Caco-2 (cell line): ENCODE data around the gene NOXA1. TPM values are rescaled to one million over a fixed set of nuclear protein-coding genes. Genes with fewer than 3 reads are reported as not detected.
A peak's percentile ranks its signal among the peaks of the same experiment; 100 is the strongest.

Experiments used
- BruUV-seq: library from RNA; stranded (reverse); fragments of 400-500 nt; replicated peaks from 2 replicates; lab custom pipeline; 2021; lab: Mats Ljungman, UMichigan
- CTCF ChIA-PET: fragments of 300-600 bp; sonication (Branson Sonifier 250); formaldehyde crosslinking; loops from one replicate; lab custom pipeline; 2022; ENCODE audit warnings: antibody characterized with exemption; lab: Charles Lee
- POLR2A ChIA-PET: fragments of 300-600 bp; sonication (Branson Sonifier 250); formaldehyde crosslinking; loops from one replicate; lab custom pipeline; 2022; ENCODE audit warnings: antibody characterized with exemption; lab: Charles Lee
- DNase-seq, 2 experiments: peaks; one replicate each; pipeline versions ENCODE4 v3.0.0 to v3.0.0-alpha.2; 2020 to 2022
- H3K27me3 ChIP-seq: replicated peaks from 2 replicates; pipeline ENCODE4 v1.6.0; 2011; ENCODE audit warnings: low read length; ENCODE audit not compliant: control insufficient read depth, insufficient read depth
- H3K36me3 ChIP-seq: 2 replicates; pipeline ENCODE4 v1.5.1; 2011; ENCODE audit warnings: low read length; ENCODE audit not compliant: control insufficient read depth, insufficient read depth
- H3K4me1 ChIP-seq: fragments of 250-450 bp; sonication (Bioruptor Pico); 2 replicates; pipeline ENCODE4 v1.5.1; 2020; ENCODE audit warnings: mild to moderate bottlenecking
- H3K4me3 ChIP-seq: 2 replicates; pipeline ENCODE4 v1.5.1; 2011; ENCODE audit warnings: low read depth, mild to moderate bottlenecking, control low read depth, low read length
- H3K9me3 ChIP-seq: fragments of 250-450 bp; sonication (Bioruptor Pico); 2 replicates; pipeline ENCODE4 v1.5.1; 2020; ENCODE audit warnings: mild to moderate bottlenecking, moderate library complexity
- H3K27ac Mint-ChIP-seq: one replicate; pipeline ENCODE4 v1.8.0; 2022; ENCODE audit warnings: mixed read lengths; ENCODE audit not compliant: unreplicated experiment
- H3K27me3 Mint-ChIP-seq: one replicate; pipeline ENCODE4 v1.8.0; 2022; ENCODE audit warnings: mixed read lengths; ENCODE audit not compliant: insufficient read depth, unreplicated experiment
- H3K36me3 Mint-ChIP-seq: one replicate; pipeline ENCODE4 v1.8.0; 2022; ENCODE audit warnings: mild to moderate bottlenecking, mixed read lengths; ENCODE audit not compliant: insufficient read depth, unreplicated experiment
- H3K4me1 Mint-ChIP-seq: one replicate; pipeline ENCODE4 v1.8.0; 2022; ENCODE audit warnings: low read depth, mixed read lengths; ENCODE audit not compliant: unreplicated experiment
- H3K4me3 Mint-ChIP-seq: one replicate; pipeline ENCODE4 v1.8.0; 2022; ENCODE audit warnings: mild to moderate bottlenecking, moderate library complexity, mixed read lengths; ENCODE audit not compliant: unreplicated experiment
- H3K9me3 Mint-ChIP-seq: one replicate; pipeline ENCODE4 v1.8.0; 2022; ENCODE audit warnings: mixed read lengths; ENCODE audit not compliant: unreplicated experiment
- CTCF ChIP-seq, 2 experiments: fragments of 200-600 bp in 1 of 2; IDR thresholded peaks; 1 replicate in 1 of 2; 2 replicates in 1 of 2; pipeline versions ENCODE4 v1.5.1 to v1.8.0; 2011 to 2022; ENCODE audit warnings: antibody characterized with exemption in 1 of 2, control low read depth in 1 of 2, inconsistent platforms in 1 of 2, low read depth in 1 of 2, low read length in 1 of 2, mild to moderate bottlenecking in 1 of 2, moderate library complexity in 1 of 2; ENCODE audit not compliant: insufficient read depth in 1 of 2, severe bottlenecking in 1 of 2, unreplicated experiment in 1 of 2
- intact Hi-C: fragments of 100-400 bp; cut with micrococcal nuclease; formaldehyde crosslinking; loops from one replicate; pipeline ENCODE4 v1.10.0; 2022; ENCODE audit not compliant: unreplicated experiment
- total RNA-seq: library from RNA; stranded (reverse); gene quantifications from 2 replicates; pipeline ENCODE4 v1.2.3, GENCODE V29; 2022

The NOXA1 gene
- total RNA-seq, 1 experiment from 2014 or later: 8.6 TPM

GRCh38 chr9:137379761-137380161 is 43.4 kb upstream of the NOXA1 start:
- peaks cover 6% of the 10 kb centered on the region for H3K36me3 Mint-ChIP-seq

GRCh38 chr9:137380171-137380570 is 43.0 kb upstream of the NOXA1 start:
- no peaks in the 10 kb centered on the region for H3K27me3 Mint-ChIP-seq
- H3K36me3 Mint-ChIP-seq: peaks cover 6% of the 10 kb centered on the region
- H3K4me1 Mint-ChIP-seq: no peaks in the 10 kb centered on the region
- DNase-seq: no peak
- H3K27ac Mint-ChIP-seq: no peak overlapping the region
- Histone ChIP-seq H3K4me3 (no peak overlapping the region), H3K36me3 (no peaks in the 10 kb centered on the region), H3K9me3 (no peaks in the 10 kb centered on the region), H3K27me3 (no peaks in the 10 kb centered on the region), H3K4me1 (no peaks in the 10 kb centered on the region)
- H3K9me3 Mint-ChIP-seq: no peaks in the 10 kb centered on the region
- no peak overlapping the region for H3K4me3 Mint-ChIP-seq
- POLR2A ChIA-PET: no interaction called here
- BruUV-seq: no TSS peak
- CTCF ChIA-PET: no interaction called here
- intact Hi-C loops: no loop called here
- TF ChIP-seq CTCF (IDR thresholded peaks at IDR 0.05; ENCODE audit: insufficient read depth in 1 of 2, low read depth in 1 of 2, low read length in 1 of 2, severe bottlenecking in 1 of 2, unreplicated experiment in 1 of 2): no peak

More at GRCh38 chr9:137379761-137380161, 43.4 kb upstream of the NOXA1 start:
- POLR2A ChIA-PET: no interaction called here
- H3K9me3 ChIP-seq: no peaks in the 10 kb centered on the region
- Mint-ChIP-seq H3K27me3 (no peaks in the 10 kb centered on the region), H3K4me3 (no peak overlapping the region), H3K9me3 (no peaks in the 10 kb centered on the region), H3K27ac (no peak overlapping the region), H3K4me1 (no peaks in the 10 kb centered on the region)
- H3K36me3 ChIP-seq: no peaks in the 10 kb centered on the region
- no peaks in the 10 kb centered on the region for H3K27me3 ChIP-seq
- no TSS peak for BruUV-seq
- no peaks in the 10 kb centered on the region for H3K4me1 ChIP-seq
- no peak for TF ChIP-seq CTCF (IDR thresholded peaks at IDR 0.05; ENCODE audit: insufficient read depth in 1 of 2, low read depth in 1 of 2, low read length in 1 of 2, severe bottlenecking in 1 of 2, unreplicated experiment in 1 of 2)
- peak in 1 of 2 experiments; percentile 19 for DNase-seq
- CTCF ChIA-PET: interaction anchor here (0.6 kb wide), 1 partner anchor 10 kb away, joined by 4 read pairs; no protein-coding TSS in a partner anchor
- intact Hi-C loops: no loop called here
- no peak overlapping the region for H3K4me3 ChIP-seq

GRCh38 chr9:137380606-137381005 is 42.6 kb upstream of the NOXA1 start:
- H3K4me1 ChIP-seq: no peaks in the 10 kb centered on the region
- no peaks in the 10 kb centered on the region for H3K27me3 ChIP-seq
- H3K9me3 ChIP-seq: no peaks in the 10 kb centered on the region
- intact Hi-C loops: no loop called here
- no peak overlapping the region for H3K27ac Mint-ChIP-seq
- H3K36me3 ChIP-seq: no peaks in the 10 kb centered on the region
- peaks cover 6% of the 10 kb centered on the region for H3K36me3 Mint-ChIP-seq
- POLR2A ChIA-PET: no interaction called here
- no peaks in the 10 kb centered on the region for H3K27me3 Mint-ChIP-seq
- no peak overlapping the region for H3K4me3 ChIP-seq
- H3K4me3 Mint-ChIP-seq: no peak overlapping the region
- no peak for TF ChIP-seq CTCF (IDR thresholded peaks at IDR 0.05; ENCODE audit: insufficient read depth in 1 of 2, low read depth in 1 of 2, low read length in 1 of 2, severe bottlenecking in 1 of 2, unreplicated experiment in 1 of 2)
- CTCF ChIA-PET: no interaction called here
- peak in 1 of 2 experiments; percentile 27 for DNase-seq
- no peaks in the 10 kb centered on the region for H3K9me3 Mint-ChIP-seq
- BruUV-seq: no TSS peak
- no peaks in the 10 kb centered on the region for H3K4me1 Mint-ChIP-seq
